WTC11 (cell line): ENCODE measurements around the gene DNA2. TPM values are rescaled to one million over a fixed set of nuclear protein-coding genes. Genes with fewer than 3 reads are reported as not detected.

Experiments used
- ATAC-seq: fragments of 200-7000 bp; cut with Tn5 transposase; 2 replicates; pipeline ENCODE4 v1.10.0; 2021; ENCODE audit warnings: mild to moderate bottlenecking, moderate library complexity
- CTCF ChIA-PET: fragments of 300-600 bp; sonication (Branson Sonifier 250); formaldehyde crosslinking; loops from one replicate; lab custom pipeline; 2021; ENCODE audit warnings: antibody characterized with exemption; lab: Charles Lee
- POLR2A ChIA-PET: fragments of 350-600 bp; sonication (Branson Sonifier 250); formaldehyde crosslinking; loops from one replicate; lab custom pipeline; 2021; ENCODE audit warnings: antibody characterized with exemption; lab: Charles Lee
- DNase-seq: peaks from one replicate; pipeline ENCODE4 v3.0.0; 2021; ENCODE audit warnings: low spot score
- H3K27ac Mint-ChIP-seq: 2 replicates; pipeline ENCODE4 v1.8.0; 2021; ENCODE audit warnings: mixed read lengths
- H3K27me3 Mint-ChIP-seq: 2 replicates; pipeline ENCODE4 v1.8.0; 2021; ENCODE audit warnings: low read depth, mild to moderate bottlenecking, moderate library complexity, mixed read lengths
- H3K36me3 Mint-ChIP-seq: 2 replicates; pipeline ENCODE4 v1.8.0; 2021; ENCODE audit warnings: mixed read lengths
- H3K4me1 Mint-ChIP-seq: 2 replicates; pipeline ENCODE4 v1.8.0; 2022; ENCODE audit warnings: mixed read lengths
- H3K4me3 Mint-ChIP-seq: 2 replicates; pipeline ENCODE4 v1.8.0; 2021; ENCODE audit warnings: mild to moderate bottlenecking, moderate library complexity, mixed read lengths
- H3K9me3 Mint-ChIP-seq: 2 replicates; pipeline ENCODE4 v1.8.0; 2021; ENCODE audit warnings: mixed read lengths
- ATF1 ChIP-seq: sonication (generic); formaldehyde crosslinking; IDR thresholded peaks from 2 replicates; pipeline ENCODE4 v1.8.1; 2023; ENCODE audit warnings: mild to moderate bottlenecking, moderate library complexity, missing genetic modification reagents
- CREB1 ChIP-seq: sonication (generic); formaldehyde crosslinking; IDR thresholded peaks from 2 replicates; pipeline ENCODE4 v1.8.0; 2023; ENCODE audit warnings: mild to moderate bottlenecking, missing genetic modification reagents
- CTCF ChIP-seq: fragments of 200-600 bp; IDR thresholded peaks from 2 replicates; pipeline ENCODE4 v1.8.0; 2022; ENCODE audit warnings: antibody characterized with exemption
- EMX1 ChIP-seq: fragments of 250-450 bp; sonication (Bioruptor Pico); IDR thresholded peaks from 2 replicates; pipeline ENCODE4 v1.8.0; 2021; ENCODE audit warnings: mild to moderate bottlenecking
- ETV6 ChIP-seq: sonication (generic); formaldehyde crosslinking; IDR thresholded peaks from 2 replicates; pipeline ENCODE4 v1.8.1; 2022; ENCODE audit warnings: mild to moderate bottlenecking, missing genetic modification reagents
- HMGXB4 ChIP-seq: sonication (generic); formaldehyde crosslinking; IDR thresholded peaks from 2 replicates; pipeline ENCODE4 v1.8.1; 2023; ENCODE audit warnings: mild to moderate bottlenecking, moderate library complexity, missing genetic modification reagents
- JAZF1 ChIP-seq: fragments of 250-450 bp; sonication (Bioruptor Pico); IDR thresholded peaks from 2 replicates; pipeline ENCODE4 v1.9.0; 2021; ENCODE audit warnings: moderate library complexity, mild to moderate bottlenecking, inconsistent platforms
- KAT7 ChIP-seq: sonication (generic); formaldehyde crosslinking; IDR thresholded peaks from 2 replicates; pipeline ENCODE4 v1.8.1; 2023; ENCODE audit warnings: missing genetic modification reagents, mild to moderate bottlenecking, borderline replicate concordance
- MXD4 ChIP-seq: fragments of 250-450 bp; sonication (Bioruptor Pico); IDR thresholded peaks from 2 replicates; pipeline ENCODE4 v1.8.0; 2021; ENCODE audit warnings: mild to moderate bottlenecking, moderate library complexity, borderline replicate concordance
- RELA ChIP-seq: sonication (generic); formaldehyde crosslinking; IDR thresholded peaks from 2 replicates; pipeline ENCODE4 v1.8.1; 2022; ENCODE audit warnings: missing genetic modification reagents, mild to moderate bottlenecking, borderline replicate concordance
- SMAD3 ChIP-seq: sonication (generic); formaldehyde crosslinking; IDR thresholded peaks from 2 replicates; pipeline ENCODE4 v1.8.0; 2022; ENCODE audit warnings: missing genetic modification reagents, mild to moderate bottlenecking, borderline replicate concordance
- SOX15 ChIP-seq: fragments of 250-450 bp; sonication (Bioruptor Pico); IDR thresholded peaks from 2 replicates; pipeline ENCODE4 v1.9.0; 2021; ENCODE audit warnings: mild to moderate bottlenecking
- TEAD1 ChIP-seq: sonication (generic); formaldehyde crosslinking; IDR thresholded peaks from 2 replicates; pipeline ENCODE4 v1.8.0; 2022; ENCODE audit warnings: mild to moderate bottlenecking, missing genetic modification reagents
- USF2 ChIP-seq: sonication (generic); formaldehyde crosslinking; IDR thresholded peaks from 2 replicates; pipeline ENCODE4 v1.8.1; 2023; ENCODE audit warnings: mild to moderate bottlenecking, missing genetic modification reagents, moderate library complexity
- ZNF121 ChIP-seq: sonication (generic); formaldehyde crosslinking; IDR thresholded peaks from 2 replicates; pipeline ENCODE4 v1.8.0; 2023; ENCODE audit warnings: missing genetic modification reagents
- ZNF423 ChIP-seq: fragments of 250-450 bp; sonication (Bioruptor Pico); IDR thresholded peaks from 2 replicates; pipeline ENCODE4 v2.1.2; 2022; ENCODE audit warnings: mild to moderate bottlenecking, moderate library complexity
- total RNA-seq: library from RNA; stranded (reverse); gene quantifications from 3 replicates; pipeline ENCODE4 v1.2.3, GENCODE V29; 2021
- TF ChIP-seq, protein P1 (sequence below): sonication (generic); formaldehyde crosslinking; IDR thresholded peaks from 2 replicates; pipeline ENCODE4 v1.8.0; 2022; ENCODE audit warnings: missing genetic modification reagents
- TF ChIP-seq, protein P2 (sequence below): sonication (generic); formaldehyde crosslinking; IDR thresholded peaks from 2 replicates; pipeline ENCODE4 v1.8.1; 2023; ENCODE audit warnings: mild to moderate bottlenecking, missing genetic modification reagents

Gene DNA2
- total RNA-seq, 1 experiment from 2014 or later = 46.3 TPM

GRCh38 chr10:68428396-68429104 lies 43.2 kb downstream of the DNA2 start:
- peaks cover 52% of the 10 kb centered on the region for H3K36me3 Mint-ChIP-seq
- H3K27me3 Mint-ChIP-seq = no peaks in the 10 kb centered on the region
- H3K27ac Mint-ChIP-seq = no peak overlapping the region
- TF ChIP-seq, protein P1, sequence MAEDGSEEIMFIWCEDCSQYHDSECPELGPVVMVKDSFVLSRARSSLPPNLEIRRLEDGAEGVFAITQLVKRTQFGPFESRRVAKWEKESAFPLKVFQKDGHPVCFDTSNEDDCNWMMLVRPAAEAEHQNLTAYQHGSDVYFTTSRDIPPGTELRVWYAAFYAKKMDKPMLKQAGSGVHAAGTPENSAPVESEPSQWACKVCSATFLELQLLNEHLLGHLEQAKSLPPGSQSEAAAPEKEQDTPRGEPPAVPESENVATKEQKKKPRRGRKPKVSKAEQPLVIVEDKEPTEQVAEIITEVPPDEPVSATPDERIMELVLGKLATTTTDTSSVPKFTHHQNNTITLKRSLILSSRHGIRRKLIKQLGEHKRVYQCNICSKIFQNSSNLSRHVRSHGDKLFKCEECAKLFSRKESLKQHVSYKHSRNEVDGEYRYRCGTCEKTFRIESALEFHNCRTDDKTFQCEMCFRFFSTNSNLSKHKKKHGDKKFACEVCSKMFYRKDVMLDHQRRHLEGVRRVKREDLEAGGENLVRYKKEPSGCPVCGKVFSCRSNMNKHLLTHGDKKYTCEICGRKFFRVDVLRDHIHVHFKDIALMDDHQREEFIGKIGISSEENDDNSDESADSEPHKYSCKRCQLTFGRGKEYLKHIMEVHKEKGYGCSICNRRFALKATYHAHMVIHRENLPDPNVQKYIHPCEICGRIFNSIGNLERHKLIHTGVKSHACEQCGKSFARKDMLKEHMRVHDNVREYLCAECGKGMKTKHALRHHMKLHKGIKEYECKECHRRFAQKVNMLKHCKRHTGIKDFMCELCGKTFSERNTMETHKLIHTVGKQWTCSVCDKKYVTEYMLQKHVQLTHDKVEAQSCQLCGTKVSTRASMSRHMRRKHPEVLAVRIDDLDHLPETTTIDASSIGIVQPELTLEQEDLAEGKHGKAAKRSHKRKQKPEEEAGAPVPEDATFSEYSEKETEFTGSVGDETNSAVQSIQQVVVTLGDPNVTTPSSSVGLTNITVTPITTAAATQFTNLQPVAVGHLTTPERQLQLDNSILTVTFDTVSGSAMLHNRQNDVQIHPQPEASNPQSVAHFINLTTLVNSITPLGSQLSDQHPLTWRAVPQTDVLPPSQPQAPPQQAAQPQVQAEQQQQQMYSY (CRISPR knock-in tag) = no peak
- TF ChIP-seq RELA (no peak), ETV6 (no peak), CREB1 (CRISPR knock-in tag) (no peak), HMGXB4 (no peak), MXD4 (no peak), EMX1 (CRISPR knock-in tag) (no peak), USF2 (CRISPR knock-in tag) (no peak), CTCF (no peak), TEAD1 (CRISPR knock-in tag) (no peak), SMAD3 (no peak), ZNF121 (CRISPR knock-in tag) (no peak), ATF1 (CRISPR knock-in tag) (no peak)
- TF ChIP-seq, protein P2, sequence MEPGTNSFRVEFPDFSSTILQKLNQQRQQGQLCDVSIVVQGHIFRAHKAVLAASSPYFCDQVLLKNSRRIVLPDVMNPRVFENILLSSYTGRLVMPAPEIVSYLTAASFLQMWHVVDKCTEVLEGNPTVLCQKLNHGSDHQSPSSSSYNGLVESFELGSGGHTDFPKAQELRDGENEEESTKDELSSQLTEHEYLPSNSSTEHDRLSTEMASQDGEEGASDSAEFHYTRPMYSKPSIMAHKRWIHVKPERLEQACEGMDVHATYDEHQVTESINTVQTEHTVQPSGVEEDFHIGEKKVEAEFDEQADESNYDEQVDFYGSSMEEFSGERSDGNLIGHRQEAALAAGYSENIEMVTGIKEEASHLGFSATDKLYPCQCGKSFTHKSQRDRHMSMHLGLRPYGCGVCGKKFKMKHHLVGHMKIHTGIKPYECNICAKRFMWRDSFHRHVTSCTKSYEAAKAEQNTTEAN (CRISPR knock-in tag) = no peak
- DNase-seq (no peak), ATAC-seq (no peak)
- no peaks in the 10 kb centered on the region for H3K9me3 Mint-ChIP-seq
- H3K4me3 Mint-ChIP-seq = no peak overlapping the region
- POLR2A ChIA-PET = interaction anchor here (0.6 kb wide), 1 partner anchor 299 kb away, joined by 3 read pairs; no protein-coding TSS in a partner anchor
- CTCF ChIA-PET = interaction anchor here (1.5 kb wide), 1 partner anchor 38 kb away, joined by 4 read pairs; no protein-coding TSS in a partner anchor
- no peaks in the 10 kb centered on the region for H3K4me1 Mint-ChIP-seq

DNA sequence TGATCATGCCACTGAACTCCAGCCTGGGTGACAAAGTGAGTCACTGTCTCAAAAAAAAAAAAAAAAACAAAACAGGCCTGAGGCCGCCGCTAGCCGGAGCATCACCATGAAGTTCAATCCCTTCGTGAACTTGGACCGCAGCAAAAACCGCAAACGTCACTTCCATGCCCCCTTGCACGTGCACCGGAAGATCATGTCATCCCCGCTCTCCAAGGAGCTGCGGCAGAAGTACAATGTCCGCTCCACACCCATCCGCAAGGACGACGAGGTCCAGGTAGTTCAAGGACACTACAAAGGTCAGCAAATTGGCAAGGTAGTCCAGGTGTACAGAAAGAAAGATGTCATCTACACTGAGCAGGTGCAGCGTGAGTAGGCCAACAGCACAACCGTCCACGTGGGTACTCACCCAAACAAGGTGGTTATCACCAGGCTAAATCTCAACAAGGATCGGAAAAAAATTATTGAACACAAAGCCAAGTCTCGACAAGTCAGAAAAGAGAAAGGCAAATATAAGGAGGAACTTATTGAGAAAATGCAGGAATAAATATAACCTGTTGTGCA lies 47.2 kb downstream of the DNA2 start:
- ATAC-seq = no peak

More for the DNA sequence above, 47.2 kb downstream of the DNA2 start:
- DNase-seq = no peak
- no peak for TF ChIP-seq KAT7 (CRISPR knock-in tag)
- TF ChIP-seq JAZF1 (CRISPR knock-in tag) = no peak
- no peak for TF ChIP-seq ZNF423 (CRISPR knock-in tag)
- no peak for TF ChIP-seq SOX15 (CRISPR knock-in tag)
- Mint-ChIP-seq H3K4me3 (no peak overlapping the region), H3K36me3 (peaks cover 56% of the 10 kb centered on the region), H3K4me1 (no peaks in the 10 kb centered on the region), H3K9me3 (no peaks in the 10 kb centered on the region), H3K27me3 (no peaks in the 10 kb centered on the region), H3K27ac (peak overlapping the region; percentile 76)
- POLR2A ChIA-PET = interaction anchor here (0.7 kb wide), 1 partner anchor 1629 kb away, joined by 4 read pairs; no protein-coding TSS in a partner anchor
- CTCF ChIA-PET = no interaction called here
